Activated T-helper 9 cell treated with anti-CD3 and anti-CD28 coated beads, Interleukin-2, amount 50 U/mL, for 16 hours (primary cell): ENCODE data around the gene ZG16B.

Source experiments
- DNase-seq: peaks from one replicate; pipeline ENCODE4 v3.0.0-alpha.2; 2020; ENCODE audit warnings: low read depth

The ZG16B gene

DNA sequence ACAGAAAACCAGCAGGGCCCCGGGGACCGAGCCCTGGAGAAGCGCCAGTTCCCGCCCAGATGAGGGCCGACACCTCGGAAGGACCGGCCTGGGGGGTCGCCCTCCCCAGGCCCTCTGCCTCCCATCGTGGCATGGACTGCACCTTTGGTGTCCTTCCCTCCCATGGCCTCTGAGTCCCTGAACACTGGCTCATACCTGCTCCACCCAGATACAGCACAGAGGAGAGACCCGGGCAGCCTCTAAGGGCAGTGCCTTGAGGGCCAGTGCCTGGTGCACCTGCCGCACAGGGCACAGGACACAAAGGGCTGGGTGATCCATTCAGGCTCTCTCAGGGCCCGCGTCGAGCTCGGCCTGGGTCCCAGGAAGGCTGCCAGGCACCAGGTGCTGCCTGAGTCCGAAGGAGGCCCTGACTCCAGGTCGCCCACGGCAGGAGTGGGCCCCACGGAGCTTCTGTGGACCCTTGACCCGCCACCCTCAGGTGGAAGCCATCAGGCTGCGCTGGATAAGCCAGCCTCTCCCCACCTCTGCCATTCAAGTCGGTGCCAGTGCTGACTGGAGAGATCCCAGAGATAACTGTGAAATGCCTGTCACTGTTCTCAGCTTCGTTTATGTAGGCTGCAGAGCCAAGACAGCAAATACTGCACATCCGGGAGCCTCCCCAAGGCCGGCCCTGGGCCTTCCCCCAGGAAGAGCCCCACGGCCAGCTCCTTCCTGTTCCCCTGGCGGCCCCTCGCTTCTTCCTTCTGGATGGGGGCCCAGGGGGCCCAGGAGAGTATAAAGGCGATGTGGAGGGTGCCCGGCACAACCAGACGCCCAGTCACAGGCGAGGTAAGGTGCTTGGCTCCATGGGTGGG is at the start of gene ZG16B:
Gene ZG16B, plus strand, starts transcription at position 803 of the 854 bp plus-strand sequence. CDS start 139 bp downstream, outside the sequence.
- DNase-seq = no peak

DNA sequence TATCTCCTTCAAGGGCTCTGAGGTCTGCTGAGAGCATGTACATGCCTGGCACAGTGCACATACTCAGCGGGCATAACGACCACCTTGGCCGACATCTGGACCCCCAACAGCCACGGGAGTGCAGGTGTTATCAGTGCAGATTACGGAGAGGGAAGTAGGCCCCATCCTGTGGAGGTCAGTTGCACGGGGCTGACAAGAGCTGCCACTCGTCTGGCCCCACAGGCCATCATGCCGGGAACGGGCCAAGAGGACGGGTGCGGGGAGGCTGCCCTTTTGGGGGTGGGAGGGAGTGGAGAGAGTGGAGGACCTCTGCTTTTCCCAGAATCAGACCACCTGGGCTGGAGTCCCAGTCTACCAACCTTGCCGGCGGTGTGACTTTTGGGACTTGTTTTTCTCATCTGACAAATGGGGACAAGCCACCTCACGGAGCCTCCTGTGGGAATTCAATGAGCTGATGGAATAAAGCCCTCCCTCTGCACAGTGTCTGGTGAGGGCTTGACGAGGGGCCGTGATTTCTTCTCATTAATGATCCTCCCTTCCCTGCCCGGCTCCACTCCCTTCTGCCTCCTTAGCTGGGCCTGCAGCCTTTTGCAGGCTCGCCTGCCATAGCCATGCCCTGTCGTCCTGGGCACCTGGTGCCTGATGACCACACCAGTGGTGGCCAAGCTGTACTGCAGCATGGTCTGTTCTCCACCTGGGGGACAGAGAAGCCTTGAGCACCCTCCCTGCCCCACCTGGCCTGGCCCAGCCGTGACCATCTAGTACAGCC is 47.3 kb upstream of the ZG16B start:
- DNase-seq = no peak

DNA sequence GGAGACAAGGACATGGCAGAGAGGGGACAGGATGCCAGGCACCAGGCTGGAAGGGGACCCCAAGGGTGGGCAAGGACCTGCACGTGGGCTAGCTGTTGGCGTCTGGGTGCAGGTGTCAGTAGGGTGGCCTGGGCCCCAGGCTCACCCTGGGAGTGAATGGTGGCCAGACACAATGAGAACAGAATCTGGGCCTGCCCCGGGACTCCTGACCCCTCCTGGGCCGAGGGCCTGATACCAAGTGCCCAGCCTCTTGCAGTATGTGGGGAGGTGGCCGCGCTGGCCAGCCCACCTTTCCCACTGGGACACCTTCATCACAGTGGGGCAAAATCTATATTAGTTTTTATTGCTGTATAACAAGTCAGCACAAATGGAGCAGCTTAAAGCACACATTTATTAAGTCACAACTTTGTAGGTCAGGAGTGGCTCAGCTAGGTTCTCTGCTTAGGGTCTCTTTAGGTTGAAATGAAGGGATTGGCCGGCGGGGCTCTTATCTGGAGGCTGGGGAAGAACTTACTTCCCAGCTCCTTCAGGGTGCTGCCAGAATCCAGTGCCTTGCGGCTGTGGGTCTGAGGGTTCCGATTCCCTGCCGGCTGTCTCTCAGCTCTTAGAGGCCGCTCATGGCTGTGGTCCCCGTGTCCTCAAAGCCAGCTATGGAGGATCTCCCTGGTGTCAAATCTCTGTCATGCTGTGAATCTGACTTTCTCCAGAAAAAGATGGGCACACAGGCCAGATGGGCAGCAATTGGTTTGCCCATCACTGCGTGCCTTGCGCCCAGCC is 46.3 kb upstream of the ZG16B start:
- no peak for DNase-seq

DNA sequence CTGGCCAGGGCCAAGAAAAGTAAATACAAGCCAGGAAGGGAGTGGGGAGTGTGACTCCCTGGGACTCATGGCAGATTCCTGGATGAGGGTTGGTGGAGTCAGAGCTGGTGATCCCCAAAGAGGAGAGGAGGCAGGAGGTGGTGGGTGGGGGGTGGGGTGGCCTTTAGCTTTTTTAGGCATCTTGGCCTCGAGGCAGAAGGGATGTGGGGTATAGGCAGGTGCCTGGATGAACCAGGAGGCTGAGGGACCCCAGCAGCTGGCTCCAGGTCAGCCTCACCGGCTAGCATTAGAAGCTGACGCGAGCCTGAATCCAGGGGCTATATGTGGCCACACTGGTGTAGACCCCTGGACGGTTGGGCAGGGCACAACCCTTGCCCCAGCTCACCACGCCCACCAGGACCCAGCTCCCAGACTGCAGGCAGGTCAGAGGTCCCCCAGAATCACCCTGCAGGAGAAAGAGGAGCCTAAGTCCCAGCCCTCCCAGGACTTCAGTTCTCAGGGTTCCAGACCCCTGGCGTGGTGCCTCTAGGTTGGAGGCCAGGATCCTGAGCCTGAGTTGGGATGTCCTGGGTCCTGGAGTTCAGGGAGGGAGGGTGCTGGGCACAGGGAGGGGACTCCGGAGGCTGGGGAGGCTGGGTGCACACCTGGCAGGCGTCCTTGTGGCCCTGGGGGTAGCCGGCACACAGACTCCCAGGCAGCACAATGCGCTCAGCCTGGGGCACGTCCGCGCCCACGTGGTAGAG is 45.6 kb upstream of the ZG16B start:
- no peak for DNase-seq

- peak; percentile 23 for DNase-seq
These were observed 44.8 kb upstream of the ZG16B start for GRCh38 chr16:2785101-2785991.

GRCh38 chr16:2786061-2786825 is 43.9 kb upstream of the ZG16B start:
- DNase-seq = no peak

GRCh38 chr16:2786826-2787151 is 43.3 kb upstream of the ZG16B start:
- no peak for DNase-seq

DNA sequence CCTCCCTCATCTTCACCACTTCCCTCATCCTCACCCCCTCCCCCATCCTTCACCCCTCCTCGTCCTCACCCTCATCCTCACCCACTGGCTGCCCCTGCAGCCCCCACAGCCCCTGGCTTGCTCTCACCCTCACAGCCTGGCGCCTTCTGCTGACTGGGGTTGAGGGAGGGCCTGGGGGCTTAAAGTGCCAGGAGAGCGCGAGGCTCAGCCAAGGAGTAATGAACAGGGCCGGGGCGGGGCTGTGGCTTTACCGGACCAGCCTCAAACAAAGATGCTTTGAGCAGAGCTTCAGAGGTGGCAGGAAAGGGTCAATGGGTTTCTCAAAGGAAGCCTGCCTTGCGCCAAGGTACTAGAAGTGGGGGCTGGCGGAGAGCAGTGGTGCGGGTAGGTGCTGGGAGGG is 42.7 kb upstream of the ZG16B start, which contains the start of gene PRSS33:
Gene PRSS33, minus strand, starts transcription at position 155 of the 400 bp plus-strand sequence. CDS start 1,013 bp downstream, outside the sequence.
- DNase-seq = no peak

DNA sequence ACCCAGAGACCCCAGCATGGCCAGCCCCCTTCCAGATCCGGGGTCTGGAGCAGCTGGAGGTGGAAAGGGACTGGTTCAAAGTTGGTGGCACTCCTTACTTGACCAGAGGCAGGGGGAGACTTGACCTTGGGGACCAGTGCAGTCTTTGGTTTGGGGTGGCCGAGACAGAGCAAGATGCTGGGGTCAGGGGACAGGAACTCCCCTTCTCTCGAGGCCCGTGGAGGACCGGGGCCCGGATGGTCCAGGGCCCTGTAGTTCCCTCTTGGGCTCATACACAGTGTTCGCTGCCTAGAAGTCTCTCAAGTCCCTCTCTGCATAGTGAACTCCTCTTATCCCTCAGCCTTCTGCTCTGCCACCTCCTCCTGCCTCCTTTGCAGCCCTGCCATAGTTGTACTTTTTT is 42.1 kb upstream of the ZG16B start:
- DNase-seq = no peak

DNA sequence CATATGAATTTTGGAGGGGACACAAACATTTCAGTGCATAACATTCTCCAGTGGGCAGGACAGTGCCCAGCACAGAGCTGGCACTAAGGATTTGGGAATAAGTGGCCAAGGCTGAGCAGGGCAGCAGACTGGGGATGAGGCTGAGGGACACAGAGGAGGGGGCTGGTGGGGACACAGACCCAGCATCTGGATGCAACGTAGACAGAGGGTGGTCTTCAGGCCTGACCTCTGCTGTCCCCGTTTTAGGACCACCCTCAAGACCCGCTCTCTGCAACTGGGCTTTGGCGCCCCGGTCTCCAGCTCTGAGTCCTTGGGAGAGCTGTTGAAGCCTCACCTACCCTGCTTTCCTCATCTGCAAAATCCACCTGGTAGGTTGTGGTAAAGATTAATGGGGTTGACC is 39.5 kb upstream of the ZG16B start:
- DNase-seq = no peak

GRCh38 chr16:2791174-2791573 is 38.9 kb upstream of the ZG16B start:
- no peak for DNase-seq

DNA sequence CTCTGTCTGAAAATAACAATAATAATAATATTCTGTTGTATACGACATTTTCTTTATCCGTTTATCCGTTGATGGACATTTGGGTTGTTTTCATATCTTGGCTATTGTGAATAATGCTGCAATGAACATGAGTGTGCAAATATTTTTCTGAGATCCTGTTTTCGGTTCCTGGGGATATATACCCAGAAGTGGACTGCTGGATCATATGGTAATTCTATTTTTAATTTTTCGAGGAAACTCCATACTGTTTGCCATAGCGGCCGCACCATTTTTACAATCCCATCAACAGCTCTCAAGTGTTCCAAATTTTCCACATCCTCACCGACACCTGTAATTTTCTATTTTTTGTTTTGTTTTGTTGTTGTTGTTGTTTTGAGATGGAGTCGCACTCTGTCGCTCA is 37.2 kb upstream of the ZG16B start:
- no peak for DNase-seq

- DNase-seq = no peak
These were observed 34.5 kb upstream of the ZG16B start for GRCh38 chr16:2795395-2796143.

DNA sequence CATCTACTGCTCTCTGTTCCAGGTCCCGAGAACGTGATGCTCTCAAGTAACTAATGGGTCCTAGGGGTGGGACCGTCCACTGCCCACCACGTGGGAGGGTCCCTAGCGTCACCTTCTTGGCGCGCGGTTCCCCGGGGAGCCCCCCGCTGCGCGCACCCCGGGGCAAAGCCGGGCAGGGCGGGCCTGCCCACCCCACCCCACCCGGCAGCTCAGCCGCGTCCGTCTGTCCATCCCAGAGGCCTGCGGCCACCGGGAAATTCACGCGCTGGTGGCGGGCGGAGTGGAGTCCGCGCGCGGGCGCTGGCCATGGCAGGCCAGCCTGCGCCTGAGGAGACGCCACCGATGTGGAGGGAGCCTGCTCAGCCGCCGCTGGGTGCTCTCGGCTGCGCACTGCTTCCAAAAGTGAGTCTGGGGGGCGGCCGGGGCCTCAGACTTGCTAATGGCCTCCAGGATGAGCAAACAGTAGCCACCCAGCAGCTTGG is 31.3 kb upstream of the ZG16B start:
- no peak for DNase-seq

- no peak for DNase-seq
These were observed 30.8 kb upstream of the ZG16B start for GRCh38 chr16:2799205-2799858.

DNA sequence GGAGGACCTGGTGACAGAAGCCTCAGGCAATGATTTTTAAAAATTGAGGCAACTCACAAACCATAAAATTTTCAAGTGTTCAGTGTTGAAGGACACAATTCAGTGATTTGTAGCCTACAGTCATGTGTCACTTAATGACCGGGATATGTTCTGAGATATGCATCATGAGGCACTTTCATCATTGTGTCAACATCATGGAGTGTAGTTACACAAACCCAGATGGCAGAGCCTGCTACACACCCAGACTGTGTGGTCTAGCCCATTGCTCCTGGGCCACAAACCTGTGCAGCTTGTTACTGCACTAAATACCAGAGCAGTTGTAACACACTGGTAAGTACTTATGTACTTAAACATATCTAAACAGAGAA is 30.3 kb upstream of the ZG16B start:
- no peak for DNase-seq

GRCh38 chr16:2803545-2804195 is 26.4 kb upstream of the ZG16B start:
- no peak for DNase-seq

GRCh38 chr16:2804728-2805127 is 25.4 kb upstream of the ZG16B start:
- DNase-seq = no peak
